Endometrial microvascular endothelial cells (primary cell): Measurements from ENCODE around the gene SESTD1. TPM values are rescaled to one million over a fixed set of nuclear protein-coding genes. Genes with fewer than 3 reads are reported as not detected.
"Not testable (repeated sequence)": the region's sequence is repeated elsewhere in the genome, so short reads cannot be mapped to it uniquely, and the experiment has no call there.

Experiments
- in situ Hi-C: cut with HindIII; loops from 2 replicates; pipeline ENCODE4 v1.10.0; 2017; ENCODE audit warnings: low sequenced_read_pairs, low pct_unique_long_range_greater_than_20kb; ENCODE audit errors: inconsistent ontology term
- total RNA-seq: library from RNA; depleted of rRNA; stranded (reverse); fragments of >200 nt; gene quantifications from one replicate; pipeline ENCODE4 v1.2.3, GENCODE V29; 2015; ENCODE audit errors: inconsistent ontology term

The SESTD1 gene
- total RNA-seq, 1 donor from 2014 or later, result 8.5 TPM

DNA sequence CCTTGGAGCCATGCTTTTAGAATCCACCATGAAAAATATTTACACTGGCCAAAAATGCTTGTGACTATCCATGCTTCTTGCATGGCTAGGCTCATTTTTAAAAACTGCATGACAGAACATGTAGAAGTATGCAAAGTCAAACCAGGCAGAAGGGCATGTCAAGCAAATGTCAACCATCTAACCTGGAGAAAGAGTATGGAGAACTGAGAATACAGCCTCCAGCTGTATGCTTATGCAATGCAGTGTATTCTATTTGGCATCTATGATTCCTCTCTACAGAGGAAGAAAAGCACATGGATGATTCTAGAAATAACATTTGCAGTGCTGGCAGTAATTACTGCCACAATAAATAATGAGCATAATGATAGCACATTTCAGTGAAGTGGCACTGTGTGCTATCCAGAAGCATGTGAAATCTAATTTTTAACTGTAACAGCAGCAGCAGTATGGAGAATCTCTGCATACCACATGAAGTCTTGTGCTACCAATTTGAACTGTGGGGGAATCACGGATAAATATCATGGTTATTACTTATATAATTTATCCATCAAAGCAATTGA, 127.4 kb downstream of the SESTD1 start:
- in situ Hi-C loops, result no loop called here

DNA sequence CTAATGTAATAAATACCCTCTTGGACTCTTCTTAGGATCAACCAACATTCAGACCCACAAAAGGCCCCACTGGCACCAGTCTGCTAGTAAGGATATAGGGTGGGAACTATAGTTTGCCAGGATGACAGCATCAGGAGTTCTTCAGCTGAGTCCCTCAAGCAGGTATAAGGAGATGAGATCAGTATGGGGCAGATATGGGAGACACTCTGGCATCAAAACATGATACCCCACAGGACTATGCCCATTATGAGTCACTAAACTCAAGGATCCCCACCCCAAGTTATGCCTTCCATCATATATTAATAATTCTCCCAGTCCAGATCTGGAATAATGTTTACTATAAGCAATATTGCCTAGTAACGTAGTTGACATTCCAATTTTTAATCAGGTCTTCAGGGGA, 131.6 kb downstream of the SESTD1 start:
- in situ Hi-C loops, result no loop called here

- in situ Hi-C loops, result no loop called here
Measured at GRCh38 chr2:179132076-179132475, 132.6 kb downstream of the SESTD1 start.

GRCh38 chr2:179130560-179130959, 134.1 kb downstream of the SESTD1 start:
- in situ Hi-C loops, result no loop called here

DNA sequence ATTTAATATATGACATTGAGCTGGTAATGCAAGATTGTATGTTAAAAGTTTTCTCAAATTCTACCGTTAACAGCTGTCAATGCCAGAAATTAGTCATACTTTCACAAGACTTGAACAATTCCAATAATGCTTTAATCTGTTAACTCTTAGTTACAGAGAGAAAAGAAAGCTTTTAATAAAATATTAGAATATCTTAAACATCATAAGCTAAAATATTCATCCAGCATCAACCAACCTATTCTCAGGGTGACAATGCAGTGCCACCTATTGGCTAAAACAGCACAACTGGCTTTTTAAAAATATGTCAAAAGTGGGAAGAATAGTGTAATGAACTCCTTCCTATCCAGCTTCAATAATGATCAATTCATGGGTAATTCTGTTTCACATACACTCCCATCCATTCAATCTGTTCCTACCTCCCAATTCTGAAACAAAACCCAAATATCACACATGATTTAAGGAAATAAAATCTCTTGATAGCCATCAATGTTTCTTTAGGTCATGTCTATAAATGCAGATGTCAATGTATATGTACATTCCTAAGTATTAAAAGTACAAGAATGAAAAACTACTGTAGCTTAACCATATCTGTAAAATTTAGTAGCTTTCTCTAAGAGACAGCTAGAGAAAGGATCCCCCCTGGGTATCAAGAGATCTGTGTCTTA, 134.9 kb downstream of the SESTD1 start:
- in situ Hi-C loops, result no loop called here

DNA sequence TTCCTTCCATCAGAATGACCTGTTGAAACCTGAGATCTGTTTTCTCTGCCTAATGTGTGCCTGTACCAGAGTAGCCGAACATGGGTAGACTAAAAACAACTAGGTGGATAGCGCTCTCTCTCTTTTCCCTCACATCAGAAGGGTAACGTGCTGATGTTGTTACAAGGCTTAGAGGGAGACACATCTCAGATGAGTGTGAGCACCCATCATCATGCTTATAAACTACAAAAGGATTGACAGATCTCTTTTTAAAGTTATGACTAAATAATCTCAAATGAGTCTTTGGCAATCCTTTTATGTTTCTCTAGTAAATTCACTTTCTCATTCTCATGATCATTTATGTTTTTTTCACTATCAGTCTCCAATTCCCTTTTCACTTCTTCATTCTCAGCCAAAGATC, 139.2 kb downstream of the SESTD1 start:
- in situ Hi-C loops, result no loop called here

- in situ Hi-C loops, result no loop called here
Measured at GRCh38 chr2:179124282-179124681, 140.3 kb downstream of the SESTD1 start.

GRCh38 chr2:179123272-179123662, 141.4 kb downstream of the SESTD1 start:
- in situ Hi-C loops, result no loop called here

- in situ Hi-C loops, result no loop called here
Measured at GRCh38 chr2:179107737-179108136, 156.9 kb downstream of the SESTD1 start.

DNA sequence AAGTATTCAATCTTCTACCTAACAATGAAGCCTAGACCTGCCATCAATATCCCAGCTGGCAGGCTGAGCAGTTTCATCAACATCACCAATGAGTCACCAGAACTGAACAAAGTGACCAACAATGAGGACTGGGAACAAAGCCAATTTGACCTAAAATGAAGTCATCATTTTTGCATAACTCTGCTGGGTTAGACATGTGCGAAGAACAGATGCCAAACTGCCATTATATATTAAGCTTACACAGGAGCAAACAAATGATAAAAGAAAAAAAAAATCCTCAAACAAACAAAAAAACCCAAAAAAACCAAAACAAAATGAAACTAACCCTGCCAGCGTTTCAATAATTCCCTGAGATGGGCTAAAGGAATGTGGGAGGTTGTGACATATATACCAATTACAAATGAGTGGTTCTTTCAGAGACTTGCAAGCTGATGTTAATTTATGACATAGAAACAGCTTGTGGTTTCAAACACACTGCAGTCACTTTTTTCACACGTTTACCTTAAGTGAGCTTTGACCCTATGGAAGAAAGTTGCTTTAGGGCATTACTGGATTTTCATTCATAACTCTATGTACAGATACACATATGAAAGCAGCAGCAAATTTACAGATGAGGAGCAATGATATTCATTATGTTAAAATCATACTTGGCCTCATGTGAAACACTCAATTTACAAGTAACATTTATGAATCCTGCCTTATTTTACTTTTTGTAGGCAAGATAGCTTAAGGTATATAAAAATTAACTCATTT, 157.8 kb downstream of the SESTD1 start:
- in situ Hi-C loops, result no loop called here

DNA sequence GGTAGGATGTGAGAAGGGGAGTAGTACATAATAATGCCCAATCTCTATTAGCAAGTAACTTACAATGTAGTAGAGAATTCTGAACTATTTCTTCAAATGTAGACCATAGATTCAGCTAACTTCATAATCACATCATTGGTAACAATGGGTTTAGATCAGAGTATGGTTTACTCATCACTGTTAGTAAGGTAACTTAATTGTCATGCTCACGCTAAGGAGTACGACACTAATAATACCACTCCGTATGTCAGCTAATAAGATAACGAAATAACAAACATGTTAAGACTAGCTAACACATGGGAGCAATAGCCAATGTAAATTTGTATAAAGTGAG, 158.3 kb downstream of the SESTD1 start:
- in situ Hi-C loops, result no loop called here

GRCh38 chr2:179104736-179105135, 159.9 kb downstream of the SESTD1 start:
- in situ Hi-C loops, result no loop called here

- in situ Hi-C loops, result no loop called here
Measured at GRCh38 chr2:179098080-179098689, 166.4 kb downstream of the SESTD1 start.

DNA sequence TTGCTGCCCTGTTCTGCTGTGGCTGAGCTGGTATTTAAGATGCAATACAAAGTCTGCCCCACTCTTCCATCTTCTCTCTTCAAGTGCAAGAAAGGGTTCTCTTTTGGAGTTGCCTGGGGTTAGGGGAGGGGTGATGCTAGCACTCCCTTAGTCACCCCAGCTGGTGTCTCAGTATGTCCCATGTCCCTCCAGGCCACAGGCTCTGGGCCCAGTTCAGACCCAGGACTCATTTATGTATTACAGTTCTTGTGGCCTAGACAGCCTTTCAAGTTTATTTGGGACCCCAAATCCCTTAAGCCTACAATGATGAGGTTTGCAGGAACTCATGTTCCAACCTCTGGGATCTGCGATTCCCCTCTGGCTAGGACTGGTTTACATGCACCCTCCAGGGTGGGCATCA, 167.5 kb downstream of the SESTD1 start:
- in situ Hi-C loops, result no loop called here

- in situ Hi-C loops, result no loop called here
Measured at GRCh38 chr2:179096090-179096489, 168.5 kb downstream of the SESTD1 start.

DNA sequence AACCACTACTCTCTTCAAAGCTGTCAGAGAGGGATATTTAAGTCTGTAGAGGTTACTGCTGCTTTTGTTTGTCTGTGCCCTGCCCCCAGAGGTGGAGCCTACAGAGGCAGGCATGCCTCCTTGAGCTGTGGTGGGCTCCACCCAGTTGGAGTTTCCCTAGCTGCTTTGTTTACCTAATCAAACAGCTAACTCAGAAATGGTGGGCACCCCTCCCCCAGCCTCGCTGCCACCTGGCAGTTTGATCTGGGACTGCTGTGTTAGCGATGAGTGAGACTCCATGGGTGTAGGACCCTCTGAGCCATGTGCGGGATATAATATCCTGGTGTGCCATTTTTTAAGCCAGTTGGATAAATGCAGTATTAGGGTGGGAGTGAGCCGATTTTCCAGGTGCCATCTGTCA, 171.7 kb downstream of the SESTD1 start:
- in situ Hi-C loops, result not testable (repeated sequence)

- in situ Hi-C loops, result no loop called here
Measured at GRCh38 chr2:179082697-179083096, 181.9 kb downstream of the SESTD1 start.

DNA sequence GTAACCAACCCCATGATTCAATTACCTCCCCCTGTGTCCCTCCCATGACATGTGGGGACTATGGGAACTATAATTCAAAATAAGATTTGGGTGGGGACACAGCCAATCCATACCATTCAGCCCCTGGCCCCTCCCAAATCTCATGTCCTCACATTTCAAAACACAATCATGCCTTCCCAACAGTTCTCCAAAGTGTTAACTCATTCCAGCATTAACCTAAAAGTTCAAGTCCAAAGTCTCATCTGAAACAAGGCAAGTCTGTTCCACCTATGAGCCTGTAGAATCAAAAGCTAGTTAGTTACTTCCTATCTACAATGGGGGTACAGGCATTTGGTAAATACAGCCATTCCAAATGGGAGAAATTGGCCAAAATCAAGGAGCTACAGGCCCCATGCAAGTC, 182.7 kb downstream of the SESTD1 start:
- in situ Hi-C loops, result no loop called here

DNA sequence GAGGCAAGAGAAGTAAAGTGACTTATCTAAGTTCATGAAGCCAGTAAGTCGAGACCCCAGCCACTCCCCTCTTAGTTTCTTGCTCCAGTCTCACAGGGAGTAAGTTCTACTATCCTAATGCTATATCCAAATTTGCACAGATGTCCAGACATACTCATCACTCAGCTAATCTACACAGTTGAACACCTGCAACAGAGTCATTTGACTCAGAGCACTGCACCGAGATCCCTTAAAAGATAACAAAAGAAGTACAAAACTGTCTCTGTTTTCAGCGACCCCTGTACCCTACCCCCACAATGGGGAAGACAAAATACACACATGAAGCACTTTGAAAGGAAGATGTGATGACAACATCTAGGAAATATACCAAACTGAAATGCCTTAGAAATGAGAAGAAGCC, 192.1 kb downstream of the SESTD1 start:
- in situ Hi-C loops, result no loop called here

DNA sequence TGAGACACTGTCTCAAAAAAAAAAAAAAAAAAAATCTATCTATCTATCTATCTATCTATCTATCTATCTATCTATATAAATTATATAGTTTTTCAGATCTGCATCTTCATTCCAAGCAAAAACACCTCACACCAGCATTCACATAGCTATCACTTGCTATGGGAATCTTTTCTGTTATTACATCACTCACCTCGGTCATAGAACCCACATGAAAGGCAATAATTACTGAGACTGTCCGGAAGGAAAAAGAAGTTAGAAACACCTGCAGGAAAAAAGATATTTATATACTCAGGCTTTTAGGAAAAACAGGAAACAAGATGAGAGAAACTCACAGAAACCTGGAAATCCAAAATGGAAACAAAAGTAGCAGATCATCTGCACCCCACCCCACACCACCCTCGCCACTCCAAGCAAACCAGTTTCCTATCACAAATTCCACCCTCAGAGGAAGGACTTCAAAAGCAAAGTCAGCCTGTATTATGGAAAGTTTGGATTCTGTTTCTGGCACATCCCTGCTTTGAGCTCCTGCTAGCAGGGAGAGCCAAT, 192.7 kb downstream of the SESTD1 start:
- in situ Hi-C loops, result no loop called here
